DMS53 (cell line): Measurements from ENCODE around the gene SMIM35.

Experiments used
- DNase-seq: peaks from one replicate; lab custom pipeline; 2025; lab: John Stamatoyannopoulos, UW

Gene SMIM35

GRCh38 chr11:118057251-118058145, 29.3 kb downstream of the SMIM35 start:
- DNase-seq, result no peak

DNA sequence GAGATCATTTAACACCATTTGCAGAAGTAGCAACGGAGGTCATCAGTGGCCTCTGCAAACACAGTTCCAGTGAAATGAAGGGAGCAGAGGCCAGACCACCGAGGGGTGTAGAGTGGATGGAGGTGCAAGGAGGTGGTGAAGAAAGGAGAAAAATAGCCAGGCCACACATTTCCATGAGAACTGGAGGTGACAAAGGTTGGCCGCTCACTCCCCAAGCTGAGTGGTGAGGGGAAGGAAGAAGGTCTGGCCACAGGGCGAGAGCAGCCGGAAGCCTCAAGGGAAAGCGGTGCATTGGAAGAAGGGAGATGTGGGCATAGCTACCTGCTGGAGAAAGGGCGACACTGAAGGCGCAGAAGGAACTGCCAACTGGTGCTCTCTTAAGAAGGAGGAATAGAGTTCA, 30.0 kb downstream of the SMIM35 start:
- DNase-seq, result no peak

- no peak for DNase-seq
These were observed 30.8 kb downstream of the SMIM35 start for GRCh38 chr11:118055966-118056365.

DNA sequence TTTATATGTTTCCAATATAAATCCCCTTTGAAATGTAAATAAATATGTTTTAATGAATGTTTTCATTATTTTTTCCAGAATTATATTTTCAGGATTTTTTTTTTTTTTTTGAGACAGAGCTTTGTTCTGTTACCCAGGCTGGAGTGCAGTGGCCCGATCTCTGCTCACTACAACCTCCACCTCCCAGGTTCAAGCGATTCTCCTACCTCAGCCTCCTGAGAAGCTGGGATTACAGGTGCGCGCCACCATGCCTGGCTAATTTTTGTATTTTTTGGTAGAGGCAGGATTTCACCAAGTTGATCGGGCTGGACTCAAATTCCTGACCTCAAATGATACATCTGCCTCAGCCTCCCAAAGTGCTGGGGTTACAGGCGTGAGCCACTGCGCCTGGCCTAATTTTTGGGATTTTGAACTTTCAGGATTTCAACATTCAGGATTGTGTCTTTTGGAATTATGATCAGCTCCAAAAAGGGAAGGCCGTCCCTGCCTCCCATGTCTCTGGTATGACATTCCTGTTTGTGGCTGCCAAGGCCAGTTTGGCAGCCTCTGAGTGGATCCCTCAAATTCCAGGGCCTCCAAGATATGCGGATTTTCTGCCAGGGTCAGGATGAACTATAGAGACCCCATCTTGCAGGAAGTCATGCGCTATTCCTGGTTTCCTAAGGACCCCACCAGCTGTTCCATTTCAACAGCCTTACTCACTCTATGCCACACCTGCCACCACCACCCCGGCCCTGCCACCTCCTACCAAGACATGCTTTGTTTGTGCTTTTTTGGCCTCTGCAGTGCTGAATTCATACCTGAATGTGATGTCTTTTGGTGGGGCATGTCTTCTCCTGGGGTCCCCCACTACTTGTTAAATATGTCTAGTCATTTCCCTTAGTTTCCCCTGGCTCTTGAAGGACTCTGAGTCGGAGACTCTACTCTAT, 31.8 kb downstream of the SMIM35 start:
- DNase-seq, result no peak

GRCh38 chr11:118052581-118053206, 34.1 kb downstream of the SMIM35 start:
- DNase-seq, result no peak

- DNase-seq, result no peak
These were observed 34.9 kb downstream of the SMIM35 start for GRCh38 chr11:118051611-118052461.

DNA sequence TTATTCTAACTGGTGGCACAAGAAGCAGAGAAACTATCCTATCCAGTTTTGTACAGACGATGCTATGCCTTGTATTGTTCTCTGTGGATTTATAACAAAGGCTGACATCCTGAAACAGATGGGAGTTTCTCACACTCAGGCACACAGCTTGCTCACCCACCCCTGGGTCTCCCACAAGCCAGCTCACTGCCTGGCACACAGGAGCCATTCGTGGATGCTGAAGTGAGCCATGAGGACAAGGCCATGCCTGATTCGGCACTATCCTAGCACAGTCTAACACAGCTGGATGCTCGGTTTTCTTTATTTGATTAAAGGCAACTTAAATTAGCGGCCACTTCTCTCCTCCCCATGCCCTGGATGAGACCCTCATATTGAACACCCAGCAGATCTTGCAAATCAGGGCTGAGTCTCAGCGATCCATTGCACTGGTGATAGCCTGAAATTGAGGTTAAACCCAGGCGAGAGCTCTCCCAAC, 35.6 kb downstream of the SMIM35 start:
- no peak for DNase-seq

GRCh38 chr11:118050208-118050891, 36.4 kb downstream of the SMIM35 start:
- no peak for DNase-seq

DNA sequence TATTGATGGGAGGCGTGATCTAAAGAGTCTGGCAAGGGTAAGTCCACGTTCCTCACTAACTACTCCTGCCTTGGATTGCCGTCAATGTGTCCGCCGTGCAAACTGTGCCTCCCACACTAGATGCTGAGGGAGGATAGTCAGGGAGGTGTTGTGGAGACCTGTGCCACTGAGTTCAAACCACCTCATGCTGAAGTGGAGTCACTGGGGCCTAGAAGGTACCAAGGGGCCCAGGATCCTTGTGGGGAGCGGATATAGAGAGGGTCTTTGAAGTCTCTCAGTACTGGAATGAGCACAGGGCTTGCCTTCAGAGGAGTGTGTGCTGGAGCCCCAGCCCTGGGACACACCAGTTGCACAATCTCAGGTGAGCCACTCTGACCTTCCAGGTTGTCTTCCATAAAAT, 37.0 kb downstream of the SMIM35 start:
- no peak for DNase-seq

DNA sequence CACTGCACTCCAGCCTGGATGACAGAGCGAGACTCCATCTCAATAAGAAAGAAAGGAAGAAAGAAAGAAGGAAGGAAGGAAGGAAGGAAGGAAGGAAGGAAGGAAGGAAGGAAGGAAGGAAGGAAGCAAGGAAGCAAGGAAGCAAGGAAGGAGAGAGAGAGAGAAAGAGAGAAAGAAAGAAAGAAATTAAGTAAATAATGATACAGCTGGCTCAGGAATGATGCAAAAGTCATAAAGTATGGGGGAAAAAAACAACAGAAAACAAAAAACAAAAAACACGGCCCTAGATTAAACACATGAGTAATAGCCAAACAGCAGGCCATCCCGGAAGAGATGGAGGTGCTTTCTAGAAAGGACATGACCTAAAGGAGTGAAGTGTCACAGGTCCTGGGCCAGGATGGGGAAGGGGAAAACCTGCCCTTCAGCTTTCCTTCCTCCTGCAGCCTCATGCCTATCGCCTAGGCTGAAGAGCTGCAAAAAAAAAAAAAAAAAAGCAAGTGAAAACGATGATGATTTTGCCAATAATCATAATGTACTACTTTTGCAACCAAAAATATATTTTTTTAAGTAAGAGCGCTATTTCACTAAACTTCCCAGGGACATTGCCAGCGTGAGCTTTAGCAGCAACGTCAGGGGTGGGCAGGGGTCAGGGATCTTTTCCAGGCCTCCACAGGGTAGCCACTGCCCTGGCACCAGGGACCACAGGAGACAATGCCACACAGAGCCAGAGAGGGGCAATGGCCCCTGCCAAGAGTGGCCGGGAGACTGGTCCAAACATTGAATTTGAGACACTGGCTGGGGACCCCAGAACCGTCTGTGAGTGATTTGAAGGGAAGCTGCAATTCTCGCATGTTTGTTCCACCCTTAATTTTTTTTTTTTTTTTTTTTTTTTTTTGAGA, 38.0 kb downstream of the SMIM35 start:
- peak; percentile 51 for DNase-seq

DNA sequence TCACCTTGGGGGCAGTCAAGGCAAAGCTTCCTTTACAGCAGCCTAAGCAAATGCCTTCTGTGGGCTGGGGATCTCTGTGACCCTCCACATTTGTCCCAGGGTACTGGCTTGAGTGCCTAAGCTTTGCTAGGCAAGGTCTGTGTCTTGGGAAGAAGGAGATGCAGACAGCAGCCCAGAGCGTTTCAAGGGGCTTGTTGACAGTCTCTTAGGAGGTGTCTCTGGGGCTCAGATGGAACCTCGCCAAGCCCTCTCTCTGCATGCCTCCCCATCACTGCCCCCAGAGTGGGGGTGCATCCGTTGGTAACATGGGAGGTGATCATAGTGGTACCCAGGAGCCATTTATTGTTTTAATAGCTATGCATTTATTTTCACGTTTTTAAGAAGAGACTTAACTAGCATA, 39.0 kb downstream of the SMIM35 start:
- no peak for DNase-seq

DNA sequence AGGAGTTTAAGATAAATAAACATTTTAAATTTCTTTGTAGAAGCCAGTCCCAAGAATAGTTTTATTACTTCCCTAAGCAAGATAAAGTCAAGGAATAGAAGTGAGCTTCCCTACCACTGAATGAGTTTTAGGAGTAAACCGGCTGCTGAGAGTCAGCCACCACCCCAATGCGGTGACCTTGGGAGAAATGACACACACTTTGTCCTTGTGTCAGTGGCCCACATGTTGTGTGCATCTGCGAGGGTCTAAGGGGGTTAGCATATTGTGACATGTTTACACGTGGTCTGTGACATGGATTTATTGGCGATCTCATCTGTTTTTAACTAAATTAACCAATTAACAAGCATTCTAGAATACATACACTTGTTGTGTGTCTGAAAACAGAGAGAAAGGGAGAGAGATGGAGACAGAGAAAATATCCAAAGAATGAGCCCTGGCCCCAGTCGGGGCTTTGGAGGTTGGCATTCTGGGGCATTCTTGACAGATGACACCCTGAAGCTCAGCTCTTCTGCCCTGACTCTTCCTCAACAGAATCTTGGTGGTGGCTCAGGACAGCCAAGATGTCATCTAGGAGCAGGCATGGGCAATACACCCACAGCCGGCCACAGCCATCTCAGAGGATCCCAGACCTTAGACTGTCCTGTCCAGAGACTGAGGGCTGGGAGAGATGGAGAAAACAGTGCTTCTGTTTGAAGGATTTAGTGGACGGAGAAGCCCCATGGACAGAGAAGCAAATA, 39.6 kb downstream of the SMIM35 start:
- DNase-seq, result no peak

DNA sequence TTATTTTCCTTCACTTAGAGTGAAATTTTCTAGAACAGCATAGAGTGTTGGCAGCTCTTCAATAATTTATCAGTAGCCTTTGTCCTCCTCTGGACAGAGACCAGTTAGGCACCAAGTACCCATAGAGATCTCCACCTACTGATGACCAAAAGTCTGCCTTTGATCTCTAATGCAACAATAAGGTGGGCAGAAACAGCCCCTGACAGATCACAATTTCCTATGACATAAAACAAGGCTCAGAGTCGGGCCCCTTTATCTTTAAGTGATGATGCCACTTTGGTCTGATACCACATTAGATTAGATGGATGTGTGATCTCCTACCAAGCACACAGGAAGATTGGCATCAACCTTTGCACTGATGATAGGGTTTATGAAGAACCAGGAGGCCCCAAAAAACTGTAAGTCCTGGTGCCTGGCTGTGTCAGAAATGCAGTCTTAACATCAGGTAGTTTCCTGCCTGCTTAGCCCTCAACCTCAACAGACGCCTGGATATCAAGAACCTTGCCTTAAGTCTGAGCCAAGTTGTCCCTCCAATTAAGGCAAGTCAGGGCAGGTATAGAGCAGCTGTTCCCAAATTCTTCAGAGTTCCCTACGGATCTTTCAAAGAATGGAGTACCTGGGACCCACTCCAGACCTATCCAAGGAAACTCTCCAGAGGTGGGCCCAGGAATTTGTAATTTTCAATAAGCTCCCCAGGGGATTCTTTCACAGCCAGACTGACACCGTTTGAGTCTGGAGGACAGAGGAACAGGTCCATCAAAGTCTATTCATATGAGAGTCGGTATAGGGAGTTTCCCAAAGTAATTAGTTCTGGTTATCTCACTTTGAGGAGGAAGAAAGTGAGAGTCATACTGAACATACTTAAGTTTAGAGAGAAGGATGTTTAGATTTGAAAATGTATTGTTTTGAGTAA, 40.5 kb downstream of the SMIM35 start:
- no peak for DNase-seq

DNA sequence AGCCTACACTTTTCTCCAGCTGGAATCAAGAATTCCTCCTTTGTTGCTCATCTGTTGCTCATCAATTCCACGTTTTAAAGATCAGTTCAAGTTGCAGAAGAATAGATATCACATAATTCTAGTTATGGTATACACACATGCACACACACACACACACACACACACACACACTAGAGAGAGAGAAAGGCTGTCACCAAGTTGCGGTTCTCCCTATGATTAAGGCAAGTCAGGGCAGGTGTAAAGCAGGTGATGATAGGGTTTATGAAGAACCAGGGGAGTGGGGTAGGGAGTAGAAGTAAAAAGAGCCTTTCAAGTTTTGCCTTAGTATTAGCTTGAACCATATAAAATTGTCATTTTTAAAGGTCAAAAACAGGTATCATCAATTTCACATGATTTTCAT, 41.6 kb downstream of the SMIM35 start:
- DNase-seq, result no peak

- DNase-seq, result no peak
These were observed 44.0 kb downstream of the SMIM35 start for GRCh38 chr11:118042796-118043195.

GRCh38 chr11:118042141-118042540, 44.6 kb downstream of the SMIM35 start:
- DNase-seq, result no peak

DNA sequence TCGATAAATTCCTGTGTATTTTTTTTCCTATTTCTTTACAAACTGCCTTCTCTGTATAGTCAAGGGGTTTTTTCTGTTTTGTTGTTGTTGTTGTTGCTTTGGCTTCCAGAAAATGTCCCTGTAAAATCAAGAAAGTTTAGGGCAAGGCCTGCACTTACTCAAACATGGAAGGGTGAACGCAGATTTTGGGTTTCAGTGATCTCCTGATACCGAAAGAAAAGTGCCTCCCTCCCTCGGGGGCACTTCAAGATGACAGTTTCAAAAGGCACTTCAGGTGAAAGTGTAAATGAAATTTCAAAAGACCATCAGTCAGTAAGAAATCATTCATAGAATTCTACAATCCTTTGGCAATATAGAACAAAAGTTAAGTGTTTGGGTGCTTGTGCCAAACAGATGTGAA, 53.3 kb downstream of the SMIM35 start:
- no peak for DNase-seq

- no peak for DNase-seq
These were observed 58.1 kb downstream of the SMIM35 start for GRCh38 chr11:118028626-118029025.
